WTC11 (cell line): ENCODE results near the gene TIGIT. TPM values are rescaled to one million over a fixed set of nuclear protein-coding genes. Genes with fewer than 3 reads are reported as not detected.

Source experiments
- ATAC-seq: fragments of 200-7000 bp; cut with Tn5 transposase; 2 replicates; pipeline ENCODE4 v1.10.0; 2021; ENCODE audit warnings: mild to moderate bottlenecking, moderate library complexity
- CTCF ChIA-PET: fragments of 300-600 bp; sonication (Branson Sonifier 250); formaldehyde crosslinking; loops from one replicate; lab custom pipeline; 2021; ENCODE audit warnings: antibody characterized with exemption; lab: Charles Lee
- POLR2A ChIA-PET: fragments of 350-600 bp; sonication (Branson Sonifier 250); formaldehyde crosslinking; loops from one replicate; lab custom pipeline; 2021; ENCODE audit warnings: antibody characterized with exemption; lab: Charles Lee
- DNase-seq: peaks from one replicate; pipeline ENCODE4 v3.0.0; 2021; ENCODE audit warnings: low spot score
- H3K27ac Mint-ChIP-seq: 2 replicates; pipeline ENCODE4 v1.8.0; 2021; ENCODE audit warnings: mixed read lengths
- H3K27me3 Mint-ChIP-seq: 2 replicates; pipeline ENCODE4 v1.8.0; 2021; ENCODE audit warnings: low read depth, mild to moderate bottlenecking, moderate library complexity, mixed read lengths
- H3K36me3 Mint-ChIP-seq: 2 replicates; pipeline ENCODE4 v1.8.0; 2021; ENCODE audit warnings: mixed read lengths
- H3K4me1 Mint-ChIP-seq: 2 replicates; pipeline ENCODE4 v1.8.0; 2022; ENCODE audit warnings: mixed read lengths
- H3K4me3 Mint-ChIP-seq: 2 replicates; pipeline ENCODE4 v1.8.0; 2021; ENCODE audit warnings: mild to moderate bottlenecking, moderate library complexity, mixed read lengths
- H3K9me3 Mint-ChIP-seq: 2 replicates; pipeline ENCODE4 v1.8.0; 2021; ENCODE audit warnings: mixed read lengths
- CREB1 ChIP-seq: sonication (generic); formaldehyde crosslinking; IDR thresholded peaks from 2 replicates; pipeline ENCODE4 v1.8.0; 2023; ENCODE audit warnings: mild to moderate bottlenecking, missing genetic modification reagents
- FOXJ3 ChIP-seq: sonication (generic); formaldehyde crosslinking; IDR thresholded peaks from 2 replicates; pipeline ENCODE4 v1.9.0; 2021; ENCODE audit warnings: missing genetic modification reagents, mild to moderate bottlenecking, borderline replicate concordance
- FOXK1 ChIP-seq: sonication (generic); formaldehyde crosslinking; IDR thresholded peaks from 2 replicates; pipeline ENCODE4 v1.8.0; 2022; ENCODE audit warnings: mild to moderate bottlenecking, moderate library complexity, missing genetic modification reagents
- FOXP1 ChIP-seq: sonication (generic); formaldehyde crosslinking; IDR thresholded peaks from 2 replicates; pipeline ENCODE4 v1.8.0; 2022; ENCODE audit warnings: missing genetic modification reagents, mild to moderate bottlenecking, moderate library complexity, borderline replicate concordance
- GRHL2 ChIP-seq: fragments of 250-450 bp; sonication (Bioruptor Pico); IDR thresholded peaks from 2 replicates; pipeline ENCODE4 v1.8.0; 2022; ENCODE audit warnings: mild to moderate bottlenecking, moderate library complexity; ENCODE audit not compliant: insufficient replicate concordance, severe bottlenecking
- KAT7 ChIP-seq: sonication (generic); formaldehyde crosslinking; IDR thresholded peaks from 2 replicates; pipeline ENCODE4 v1.8.1; 2023; ENCODE audit warnings: missing genetic modification reagents, mild to moderate bottlenecking, borderline replicate concordance
- MYBL2 ChIP-seq: sonication (generic); formaldehyde crosslinking; IDR thresholded peaks from 2 replicates; pipeline ENCODE4 v1.8.1; 2023; ENCODE audit warnings: mild to moderate bottlenecking, moderate library complexity, missing genetic modification reagents
- NR2C2 ChIP-seq: sonication (generic); formaldehyde crosslinking; IDR thresholded peaks from 2 replicates; pipeline ENCODE4 v1.8.0; 2022; ENCODE audit warnings: mild to moderate bottlenecking, missing genetic modification reagents
- SMAD4 ChIP-seq: sonication (generic); formaldehyde crosslinking; IDR thresholded peaks from 2 replicates; pipeline ENCODE4 v1.8.0; 2022; ENCODE audit warnings: mild to moderate bottlenecking, missing genetic modification reagents
- TEAD1 ChIP-seq: sonication (generic); formaldehyde crosslinking; IDR thresholded peaks from 2 replicates; pipeline ENCODE4 v1.8.0; 2022; ENCODE audit warnings: mild to moderate bottlenecking, missing genetic modification reagents
- ZNF121 ChIP-seq: sonication (generic); formaldehyde crosslinking; IDR thresholded peaks from 2 replicates; pipeline ENCODE4 v1.8.0; 2023; ENCODE audit warnings: missing genetic modification reagents
- ZNF263 ChIP-seq: sonication (generic); formaldehyde crosslinking; IDR thresholded peaks from 2 replicates; pipeline ENCODE4 v1.8.1; 2022; ENCODE audit warnings: low read depth, mild to moderate bottlenecking, moderate library complexity, missing genetic modification reagents
- ZNF317 ChIP-seq: sonication (generic); formaldehyde crosslinking; IDR thresholded peaks from 2 replicates; pipeline ENCODE4 v1.8.1; 2023; ENCODE audit warnings: low read depth, mild to moderate bottlenecking, moderate library complexity, missing genetic modification reagents, borderline replicate concordance
- total RNA-seq: library from RNA; stranded (reverse); gene quantifications from 3 replicates; pipeline ENCODE4 v1.2.3, GENCODE V29; 2021
- TF ChIP-seq, protein P1 (sequence below): sonication (generic); formaldehyde crosslinking; IDR thresholded peaks from 2 replicates; pipeline ENCODE4 v1.8.0; 2023; ENCODE audit warnings: mild to moderate bottlenecking, missing genetic modification reagents
- TF ChIP-seq, protein P2 (sequence below): sonication (generic); formaldehyde crosslinking; IDR thresholded peaks from 2 replicates; pipeline ENCODE4 v1.8.1; 2023; ENCODE audit warnings: mild to moderate bottlenecking, missing genetic modification reagents, moderate library complexity
- TF ChIP-seq, protein P3 (sequence below): fragments of 250-450 bp; sonication (Bioruptor Pico); IDR thresholded peaks from 2 replicates; pipeline ENCODE4 v1.9.0; 2021; ENCODE audit warnings: mild to moderate bottlenecking, borderline replicate concordance
- TF ChIP-seq, protein P4 (sequence below): sonication (generic); formaldehyde crosslinking; IDR thresholded peaks from 2 replicates; pipeline ENCODE4 v1.8.1; 2023; ENCODE audit warnings: mild to moderate bottlenecking, missing genetic modification reagents
- TF ChIP-seq, protein P5 (sequence below): sonication (generic); formaldehyde crosslinking; IDR thresholded peaks from 2 replicates; pipeline ENCODE4 v1.8.1; 2022; ENCODE audit warnings: low read depth, missing genetic modification reagents, borderline replicate concordance
- TF ChIP-seq, protein P6 (sequence below): fragments of 250-450 bp; sonication (Bioruptor Pico); IDR thresholded peaks from 2 replicates; pipeline ENCODE4 v1.9.0; 2021; ENCODE audit warnings: moderate library complexity, mild to moderate bottlenecking, inconsistent platforms, borderline replicate concordance
- TF ChIP-seq, protein P7 (sequence below): fragments of 200-600 bp; IDR thresholded peaks from 2 replicates; pipeline ENCODE4 v1.8.0; 2022; ENCODE audit warnings: antibody characterized with exemption
- TF ChIP-seq, protein P8 (sequence below): sonication (generic); formaldehyde crosslinking; IDR thresholded peaks from 2 replicates; pipeline ENCODE4 v1.8.0; 2022; ENCODE audit warnings: mild to moderate bottlenecking, missing genetic modification reagents
- TF ChIP-seq, protein P9 (sequence below): sonication (generic); formaldehyde crosslinking; conservative IDR thresholded peaks from 2 replicates; pipeline ENCODE4 v1.8.1; 2022; ENCODE audit warnings: mild to moderate bottlenecking, missing genetic modification reagents

The TIGIT gene
- total RNA-seq, 1 experiment from 2014 or later, result 0.04 TPM

DNA sequence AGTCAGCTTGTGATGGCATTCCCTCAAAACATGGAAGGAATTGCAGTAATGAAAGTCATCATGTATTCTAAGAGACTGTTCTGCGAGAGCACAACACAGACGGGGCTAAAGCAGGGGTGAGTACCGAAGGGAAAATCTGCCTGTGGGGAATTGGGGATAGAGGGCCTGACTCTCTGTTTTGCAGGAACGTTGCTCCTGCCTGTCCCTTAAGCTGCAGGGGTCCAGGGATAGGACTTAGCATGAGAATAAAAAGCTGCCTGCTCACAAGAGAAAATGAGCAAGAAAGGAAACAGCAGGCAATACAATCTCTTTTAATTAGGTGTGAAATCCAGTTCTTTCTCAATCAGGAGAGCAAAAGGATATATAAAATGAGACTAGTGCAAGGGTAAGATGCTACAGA lies 62.2 kb downstream of the TIGIT start (continued):
- TF ChIP-seq, protein P1, sequence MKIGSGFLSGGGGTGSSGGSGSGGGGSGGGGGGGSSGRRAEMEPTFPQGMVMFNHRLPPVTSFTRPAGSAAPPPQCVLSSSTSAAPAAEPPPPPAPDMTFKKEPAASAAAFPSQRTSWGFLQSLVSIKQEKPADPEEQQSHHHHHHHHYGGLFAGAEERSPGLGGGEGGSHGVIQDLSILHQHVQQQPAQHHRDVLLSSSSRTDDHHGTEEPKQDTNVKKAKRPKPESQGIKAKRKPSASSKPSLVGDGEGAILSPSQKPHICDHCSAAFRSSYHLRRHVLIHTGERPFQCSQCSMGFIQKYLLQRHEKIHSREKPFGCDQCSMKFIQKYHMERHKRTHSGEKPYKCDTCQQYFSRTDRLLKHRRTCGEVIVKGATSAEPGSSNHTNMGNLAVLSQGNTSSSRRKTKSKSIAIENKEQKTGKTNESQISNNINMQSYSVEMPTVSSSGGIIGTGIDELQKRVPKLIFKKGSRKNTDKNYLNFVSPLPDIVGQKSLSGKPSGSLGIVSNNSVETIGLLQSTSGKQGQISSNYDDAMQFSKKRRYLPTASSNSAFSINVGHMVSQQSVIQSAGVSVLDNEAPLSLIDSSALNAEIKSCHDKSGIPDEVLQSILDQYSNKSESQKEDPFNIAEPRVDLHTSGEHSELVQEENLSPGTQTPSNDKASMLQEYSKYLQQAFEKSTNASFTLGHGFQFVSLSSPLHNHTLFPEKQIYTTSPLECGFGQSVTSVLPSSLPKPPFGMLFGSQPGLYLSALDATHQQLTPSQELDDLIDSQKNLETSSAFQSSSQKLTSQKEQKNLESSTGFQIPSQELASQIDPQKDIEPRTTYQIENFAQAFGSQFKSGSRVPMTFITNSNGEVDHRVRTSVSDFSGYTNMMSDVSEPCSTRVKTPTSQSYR, result no peak
- TF ChIP-seq SMAD4, result no peak
- TF ChIP-seq, protein P2, sequence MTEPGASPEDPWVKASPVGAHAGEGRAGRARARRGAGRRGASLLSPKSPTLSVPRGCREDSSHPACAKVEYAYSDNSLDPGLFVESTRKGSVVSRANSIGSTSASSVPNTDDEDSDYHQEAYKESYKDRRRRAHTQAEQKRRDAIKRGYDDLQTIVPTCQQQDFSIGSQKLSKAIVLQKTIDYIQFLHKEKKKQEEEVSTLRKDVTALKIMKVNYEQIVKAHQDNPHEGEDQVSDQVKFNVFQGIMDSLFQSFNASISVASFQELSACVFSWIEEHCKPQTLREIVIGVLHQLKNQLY (CRISPR knock-in tag), result no peak
- TF ChIP-seq, protein P3, sequence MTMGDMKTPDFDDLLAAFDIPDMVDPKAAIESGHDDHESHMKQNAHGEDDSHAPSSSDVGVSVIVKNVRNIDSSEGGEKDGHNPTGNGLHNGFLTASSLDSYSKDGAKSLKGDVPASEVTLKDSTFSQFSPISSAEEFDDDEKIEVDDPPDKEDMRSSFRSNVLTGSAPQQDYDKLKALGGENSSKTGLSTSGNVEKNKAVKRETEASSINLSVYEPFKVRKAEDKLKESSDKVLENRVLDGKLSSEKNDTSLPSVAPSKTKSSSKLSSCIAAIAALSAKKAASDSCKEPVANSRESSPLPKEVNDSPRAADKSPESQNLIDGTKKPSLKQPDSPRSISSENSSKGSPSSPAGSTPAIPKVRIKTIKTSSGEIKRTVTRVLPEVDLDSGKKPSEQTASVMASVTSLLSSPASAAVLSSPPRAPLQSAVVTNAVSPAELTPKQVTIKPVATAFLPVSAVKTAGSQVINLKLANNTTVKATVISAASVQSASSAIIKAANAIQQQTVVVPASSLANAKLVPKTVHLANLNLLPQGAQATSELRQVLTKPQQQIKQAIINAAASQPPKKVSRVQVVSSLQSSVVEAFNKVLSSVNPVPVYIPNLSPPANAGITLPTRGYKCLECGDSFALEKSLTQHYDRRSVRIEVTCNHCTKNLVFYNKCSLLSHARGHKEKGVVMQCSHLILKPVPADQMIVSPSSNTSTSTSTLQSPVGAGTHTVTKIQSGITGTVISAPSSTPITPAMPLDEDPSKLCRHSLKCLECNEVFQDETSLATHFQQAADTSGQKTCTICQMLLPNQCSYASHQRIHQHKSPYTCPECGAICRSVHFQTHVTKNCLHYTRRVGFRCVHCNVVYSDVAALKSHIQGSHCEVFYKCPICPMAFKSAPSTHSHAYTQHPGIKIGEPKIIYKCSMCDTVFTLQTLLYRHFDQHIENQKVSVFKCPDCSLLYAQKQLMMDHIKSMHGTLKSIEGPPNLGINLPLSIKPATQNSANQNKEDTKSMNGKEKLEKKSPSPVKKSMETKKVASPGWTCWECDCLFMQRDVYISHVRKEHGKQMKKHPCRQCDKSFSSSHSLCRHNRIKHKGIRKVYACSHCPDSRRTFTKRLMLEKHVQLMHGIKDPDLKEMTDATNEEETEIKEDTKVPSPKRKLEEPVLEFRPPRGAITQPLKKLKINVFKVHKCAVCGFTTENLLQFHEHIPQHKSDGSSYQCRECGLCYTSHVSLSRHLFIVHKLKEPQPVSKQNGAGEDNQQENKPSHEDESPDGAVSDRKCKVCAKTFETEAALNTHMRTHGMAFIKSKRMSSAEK (CRISPR knock-in tag), result no peak
- TF ChIP-seq, protein P4, sequence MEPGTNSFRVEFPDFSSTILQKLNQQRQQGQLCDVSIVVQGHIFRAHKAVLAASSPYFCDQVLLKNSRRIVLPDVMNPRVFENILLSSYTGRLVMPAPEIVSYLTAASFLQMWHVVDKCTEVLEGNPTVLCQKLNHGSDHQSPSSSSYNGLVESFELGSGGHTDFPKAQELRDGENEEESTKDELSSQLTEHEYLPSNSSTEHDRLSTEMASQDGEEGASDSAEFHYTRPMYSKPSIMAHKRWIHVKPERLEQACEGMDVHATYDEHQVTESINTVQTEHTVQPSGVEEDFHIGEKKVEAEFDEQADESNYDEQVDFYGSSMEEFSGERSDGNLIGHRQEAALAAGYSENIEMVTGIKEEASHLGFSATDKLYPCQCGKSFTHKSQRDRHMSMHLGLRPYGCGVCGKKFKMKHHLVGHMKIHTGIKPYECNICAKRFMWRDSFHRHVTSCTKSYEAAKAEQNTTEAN, result peak; percentile 33; the same call in 1 of the 2 replicates
- TF ChIP-seq GRHL2 (CRISPR knock-in tag), result no peak
- TF ChIP-seq, protein P5, sequence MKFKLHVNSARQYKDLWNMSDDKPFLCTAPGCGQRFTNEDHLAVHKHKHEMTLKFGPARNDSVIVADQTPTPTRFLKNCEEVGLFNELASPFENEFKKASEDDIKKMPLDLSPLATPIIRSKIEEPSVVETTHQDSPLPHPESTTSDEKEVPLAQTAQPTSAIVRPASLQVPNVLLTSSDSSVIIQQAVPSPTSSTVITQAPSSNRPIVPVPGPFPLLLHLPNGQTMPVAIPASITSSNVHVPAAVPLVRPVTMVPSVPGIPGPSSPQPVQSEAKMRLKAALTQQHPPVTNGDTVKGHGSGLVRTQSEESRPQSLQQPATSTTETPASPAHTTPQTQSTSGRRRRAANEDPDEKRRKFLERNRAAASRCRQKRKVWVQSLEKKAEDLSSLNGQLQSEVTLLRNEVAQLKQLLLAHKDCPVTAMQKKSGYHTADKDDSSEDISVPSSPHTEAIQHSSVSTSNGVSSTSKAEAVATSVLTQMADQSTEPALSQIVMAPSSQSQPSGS (CRISPR knock-in tag), result no peak

DNA sequence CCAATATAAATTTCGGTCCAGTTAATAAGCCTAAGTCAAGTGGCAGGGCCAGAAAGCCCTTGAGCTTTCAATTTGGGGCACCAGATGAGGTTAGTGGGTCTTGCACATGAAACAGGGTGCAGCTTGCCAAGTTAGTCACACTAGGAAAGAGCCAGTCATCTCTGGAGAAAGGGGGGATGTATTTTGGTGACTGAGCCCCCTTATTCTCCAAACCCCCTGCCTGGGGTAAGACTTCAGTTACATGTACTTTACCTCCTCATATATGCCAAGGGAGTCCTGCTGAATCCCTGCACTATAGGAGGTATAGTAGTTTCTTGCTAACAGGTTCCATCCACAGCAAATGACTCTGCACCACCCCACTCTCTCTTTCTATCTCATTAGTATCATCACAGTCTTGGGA lies 62.7 kb downstream of the TIGIT start:
- H3K27ac Mint-ChIP-seq, result peak overlapping the region; percentile 5; the same call in 1 of the 2 replicates
- CTCF ChIA-PET, result interaction anchor here (0.9 to 2.2 kb wide), 7 partner anchors 14 to 201 kb away, joined by 3 to 12 read pairs (median 4); no protein-coding TSS in a partner anchor
- DNase-seq (no peak), ATAC-seq (peak; percentile 41)
- H3K9me3 Mint-ChIP-seq, result no peaks in the 10 kb centered on the region
- TF ChIP-seq, protein P6, sequence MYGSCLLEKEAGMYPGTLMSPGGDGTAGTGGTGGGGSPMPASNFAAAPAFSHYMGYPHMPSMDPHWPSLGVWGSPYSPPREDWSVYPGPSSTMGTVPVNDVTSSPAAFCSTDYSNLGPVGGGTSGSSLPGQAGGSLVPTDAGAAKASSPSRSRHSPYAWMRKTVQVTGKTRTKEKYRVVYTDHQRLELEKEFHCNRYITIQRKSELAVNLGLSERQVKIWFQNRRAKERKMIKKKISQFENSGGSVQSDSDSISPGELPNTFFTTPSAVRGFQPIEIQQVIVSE (CRISPR knock-in tag), result no peak
- TF ChIP-seq, protein P7, sequence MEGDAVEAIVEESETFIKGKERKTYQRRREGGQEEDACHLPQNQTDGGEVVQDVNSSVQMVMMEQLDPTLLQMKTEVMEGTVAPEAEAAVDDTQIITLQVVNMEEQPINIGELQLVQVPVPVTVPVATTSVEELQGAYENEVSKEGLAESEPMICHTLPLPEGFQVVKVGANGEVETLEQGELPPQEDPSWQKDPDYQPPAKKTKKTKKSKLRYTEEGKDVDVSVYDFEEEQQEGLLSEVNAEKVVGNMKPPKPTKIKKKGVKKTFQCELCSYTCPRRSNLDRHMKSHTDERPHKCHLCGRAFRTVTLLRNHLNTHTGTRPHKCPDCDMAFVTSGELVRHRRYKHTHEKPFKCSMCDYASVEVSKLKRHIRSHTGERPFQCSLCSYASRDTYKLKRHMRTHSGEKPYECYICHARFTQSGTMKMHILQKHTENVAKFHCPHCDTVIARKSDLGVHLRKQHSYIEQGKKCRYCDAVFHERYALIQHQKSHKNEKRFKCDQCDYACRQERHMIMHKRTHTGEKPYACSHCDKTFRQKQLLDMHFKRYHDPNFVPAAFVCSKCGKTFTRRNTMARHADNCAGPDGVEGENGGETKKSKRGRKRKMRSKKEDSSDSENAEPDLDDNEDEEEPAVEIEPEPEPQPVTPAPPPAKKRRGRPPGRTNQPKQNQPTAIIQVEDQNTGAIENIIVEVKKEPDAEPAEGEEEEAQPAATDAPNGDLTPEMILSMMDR, result no peak
- TF ChIP-seq FOXJ3 (CRISPR knock-in tag), result no peak
- no peak for TF ChIP-seq FOXK1 (CRISPR knock-in tag)
- TF ChIP-seq TEAD1, result no peak
- no peak for TF ChIP-seq ZNF263 (CRISPR knock-in tag)
- TF ChIP-seq, protein P8, sequence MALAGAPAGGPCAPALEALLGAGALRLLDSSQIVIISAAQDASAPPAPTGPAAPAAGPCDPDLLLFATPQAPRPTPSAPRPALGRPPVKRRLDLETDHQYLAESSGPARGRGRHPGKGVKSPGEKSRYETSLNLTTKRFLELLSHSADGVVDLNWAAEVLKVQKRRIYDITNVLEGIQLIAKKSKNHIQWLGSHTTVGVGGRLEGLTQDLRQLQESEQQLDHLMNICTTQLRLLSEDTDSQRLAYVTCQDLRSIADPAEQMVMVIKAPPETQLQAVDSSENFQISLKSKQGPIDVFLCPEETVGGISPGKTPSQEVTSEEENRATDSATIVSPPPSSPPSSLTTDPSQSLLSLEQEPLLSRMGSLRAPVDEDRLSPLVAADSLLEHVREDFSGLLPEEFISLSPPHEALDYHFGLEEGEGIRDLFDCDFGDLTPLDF (CRISPR knock-in tag), result no peak
- TF ChIP-seq, protein P9, sequence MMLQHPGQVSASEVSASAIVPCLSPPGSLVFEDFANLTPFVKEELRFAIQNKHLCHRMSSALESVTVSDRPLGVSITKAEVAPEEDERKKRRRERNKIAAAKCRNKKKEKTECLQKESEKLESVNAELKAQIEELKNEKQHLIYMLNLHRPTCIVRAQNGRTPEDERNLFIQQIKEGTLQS, result no peak
- TF ChIP-seq ZNF317 (CRISPR knock-in tag), result no peak
- TF ChIP-seq FOXP1 (CRISPR knock-in tag), result no peak
- no peak for TF ChIP-seq MYBL2 (CRISPR knock-in tag)
- TF ChIP-seq CREB1 (CRISPR knock-in tag), result no peak
- no peak for TF ChIP-seq NR2C2 (CRISPR knock-in tag)
- TF ChIP-seq KAT7 (CRISPR knock-in tag), result no peak
- no peak for TF ChIP-seq ZNF121 (CRISPR knock-in tag)
- no peak overlapping the region for H3K4me3 Mint-ChIP-seq
- H3K36me3 Mint-ChIP-seq, result no peaks in the 10 kb centered on the region
- no peaks in the 10 kb centered on the region for H3K27me3 Mint-ChIP-seq
- POLR2A ChIA-PET, result no interaction called here
- H3K4me1 Mint-ChIP-seq, result peaks cover 5% of the 10 kb centered on the region
